Neural cell (in vitro differentiated cells): ENCODE measurements around the gene E2F2. TPM values are rescaled to one million over a fixed set of nuclear protein-coding genes. Genes with fewer than 3 reads are reported as not detected.

Experiments
- H2AFZ ChIP-seq: fragments of 200-600, 300-800 bp; sonication (generic), shearing (Covaris generic); 2 replicates; pipeline ENCODE4 v1.6.0; 2014; ENCODE audit warnings: low read depth, mild to moderate bottlenecking, antibody characterized with exemption, low read length, moderate library complexity
- H3F3A ChIP-seq: fragments of 200-600 bp; shearing (Covaris generic); 2 replicates; pipeline ENCODE4 v1.6.1; 2016; ENCODE audit warnings: mild to moderate bottlenecking, moderate library complexity, mixed read lengths, antibody characterized with exemption, low read length; ENCODE audit not compliant: insufficient read depth, poor library complexity, severe bottlenecking
- H3K27ac ChIP-seq: fragments of 200-600, 300-800 bp; sonication (generic), shearing (Covaris generic); 2 replicates; pipeline ENCODE4 v1.5.1; 2014; ENCODE audit warnings: mild to moderate bottlenecking, low read length, moderate library complexity
- H3K27me3 ChIP-seq: fragments of 300-800, 200-600 bp; sonication (generic), shearing (Covaris generic); 2 replicates; pipeline ENCODE4 v1.6.0; 2014; ENCODE audit warnings: mild to moderate bottlenecking, low read depth, low read length, moderate library complexity; ENCODE audit not compliant: insufficient read depth
- H3K36me3 ChIP-seq: fragments of 300-800, 200-600 bp; sonication (generic), shearing (Covaris generic); 2 replicates; pipeline ENCODE4 v1.5.1; 2014; ENCODE audit warnings: mild to moderate bottlenecking, antibody characterized with exemption, low read length, moderate library complexity; ENCODE audit not compliant: insufficient read depth
- H3K4me2 ChIP-seq: fragments of 300-800, 200-600 bp; sonication (generic), shearing (Covaris generic); 2 replicates; pipeline ENCODE4 v1.6.0; 2014; ENCODE audit warnings: mild to moderate bottlenecking, low read length
- H3K4me3 ChIP-seq: fragments of 300-800, 200-600 bp; sonication (generic), shearing (Covaris generic); 2 replicates; pipeline ENCODE4 v1.5.1; 2014; ENCODE audit warnings: mild to moderate bottlenecking, low read length, moderate library complexity
- H3K79me2 ChIP-seq: fragments of 200-600 bp; shearing (Covaris generic); replicated peaks from 2 replicates; pipeline ENCODE4 v1.6.0; 2014; ENCODE audit warnings: mild to moderate bottlenecking, low read length, moderate library complexity; ENCODE audit not compliant: insufficient read depth
- H3K9ac ChIP-seq: fragments of 300-800, 200-600 bp; sonication (generic), shearing (Covaris generic); 2 replicates; pipeline ENCODE4 v1.6.1; 2016; ENCODE audit warnings: mild to moderate bottlenecking, low read length, mixed read lengths
- H3K9me2 ChIP-seq: fragments of 200-600 bp; shearing (Covaris generic); 2 replicates; pipeline ENCODE4 v1.6.1; 2016; ENCODE audit warnings: mild to moderate bottlenecking, low read length, mixed read lengths; ENCODE audit not compliant: insufficient read depth
- H3K9me3 ChIP-seq: fragments of 200-600, 300-800 bp; sonication (generic), shearing (Covaris generic); 2 replicates; pipeline ENCODE4 v1.6.1; 2016; ENCODE audit warnings: mild to moderate bottlenecking, mixed run types, low read length, moderate library complexity, mixed read lengths
- H4K20me1 ChIP-seq: fragments of 200-600 bp; shearing (Covaris generic); 2 replicates; pipeline ENCODE4 v1.6.1; 2016; ENCODE audit warnings: mild to moderate bottlenecking, mixed run types; ENCODE audit not compliant: insufficient read depth
- EP300 ChIP-seq: fragments of 450-650 bp; conservative IDR thresholded peaks from 2 replicates; pipeline ENCODE4 v1.6.1; 2014; ENCODE audit warnings: antibody characterized with exemption, mild to moderate bottlenecking, moderate library complexity; ENCODE audit not compliant: poor library complexity, severe bottlenecking
- EZH2 ChIP-seq: fragments of 200-600, 300-800 bp; shearing (Covaris generic), sonication (generic); IDR thresholded peaks from 2 replicates; pipeline ENCODE4 v1.6.1; 2014; ENCODE audit warnings: antibody characterized with exemption, low read length, borderline replicate concordance, mild to moderate bottlenecking; ENCODE audit not compliant: insufficient read depth, poor library complexity, severe bottlenecking
- MXI1 ChIP-seq: fragments of 450-650 bp; conservative IDR thresholded peaks from 2 replicates; pipeline ENCODE4 v1.6.1; 2014; ENCODE audit warnings: antibody characterized with exemption, mild to moderate bottlenecking; ENCODE audit not compliant: poor library complexity, severe bottlenecking
- POLR2AphosphoS5 ChIP-seq: IDR thresholded peaks from 2 replicates; pipeline ENCODE4 v1.6.1; 2012
- RAD21 ChIP-seq: fragments of 450-650 bp; conservative IDR thresholded peaks from 2 replicates; pipeline ENCODE4 v1.6.1; 2014; ENCODE audit warnings: antibody characterized with exemption, mild to moderate bottlenecking, moderate library complexity
- REST ChIP-seq: IDR thresholded peaks from 2 replicates; pipeline ENCODE4 v1.6.1; 2012; ENCODE audit warnings: borderline replicate concordance
- SMC3 ChIP-seq: fragments of 450-650 bp; conservative IDR thresholded peaks from 2 replicates; pipeline ENCODE4 v1.6.1; 2014; ENCODE audit warnings: antibody characterized with exemption, mild to moderate bottlenecking, moderate library complexity; ENCODE audit not compliant: poor library complexity
- TAF1 ChIP-seq: IDR thresholded peaks from 2 replicates; pipeline ENCODE4 v1.6.1; 2012; ENCODE audit warnings: low read depth
- polyA plus RNA-seq: library from polyadenylated mRNA; depleted of rRNA; stranded (reverse); fragments of >200 nt; gene quantifications from 2 replicates; pipeline ENCODE4 v1.2.3, GENCODE V29; 2014
- TF ChIP-seq, protein P1 (sequence below): fragments of 450-650 bp; IDR thresholded peaks from 2 replicates; pipeline ENCODE4 v1.5.1; 2014; ENCODE audit warnings: antibody characterized with exemption, mild to moderate bottlenecking, moderate library complexity; ENCODE audit not compliant: poor library complexity, severe bottlenecking

The E2F2 gene
- polyA plus RNA-seq, 1 donor from 2014 or later = 0.16 TPM

GRCh38 chr1:23561813-23562100 lies 30.7 kb upstream of the E2F2 start:
- Histone ChIP-seq H3K27ac (no peak overlapping the region), H4K20me1 (no peaks in the 10 kb centered on the region), H3K9me2 (no peaks in the 10 kb centered on the region), H3K4me2 (no peak overlapping the region), H3F3A (no peaks in the 10 kb centered on the region), H3K36me3 (no peaks in the 10 kb centered on the region), H3K9ac (no peak overlapping the region), H3K27me3 (peaks cover 40% of the 10 kb centered on the region), H3K4me3 (no peak overlapping the region), H3K79me2 (no peaks in the 10 kb centered on the region), H3K9me3 (no peaks in the 10 kb centered on the region), H2AFZ (no peak overlapping the region)
- TF ChIP-seq POLR2AphosphoS5 = no peak
- TF ChIP-seq MXI1 = no peak
- TF ChIP-seq RAD21 = no peak
- no peak for TF ChIP-seq EZH2
- no peak for TF ChIP-seq TAF1
- TF ChIP-seq SMC3 = no peak
- no peak for TF ChIP-seq REST
- TF ChIP-seq, protein P1, sequence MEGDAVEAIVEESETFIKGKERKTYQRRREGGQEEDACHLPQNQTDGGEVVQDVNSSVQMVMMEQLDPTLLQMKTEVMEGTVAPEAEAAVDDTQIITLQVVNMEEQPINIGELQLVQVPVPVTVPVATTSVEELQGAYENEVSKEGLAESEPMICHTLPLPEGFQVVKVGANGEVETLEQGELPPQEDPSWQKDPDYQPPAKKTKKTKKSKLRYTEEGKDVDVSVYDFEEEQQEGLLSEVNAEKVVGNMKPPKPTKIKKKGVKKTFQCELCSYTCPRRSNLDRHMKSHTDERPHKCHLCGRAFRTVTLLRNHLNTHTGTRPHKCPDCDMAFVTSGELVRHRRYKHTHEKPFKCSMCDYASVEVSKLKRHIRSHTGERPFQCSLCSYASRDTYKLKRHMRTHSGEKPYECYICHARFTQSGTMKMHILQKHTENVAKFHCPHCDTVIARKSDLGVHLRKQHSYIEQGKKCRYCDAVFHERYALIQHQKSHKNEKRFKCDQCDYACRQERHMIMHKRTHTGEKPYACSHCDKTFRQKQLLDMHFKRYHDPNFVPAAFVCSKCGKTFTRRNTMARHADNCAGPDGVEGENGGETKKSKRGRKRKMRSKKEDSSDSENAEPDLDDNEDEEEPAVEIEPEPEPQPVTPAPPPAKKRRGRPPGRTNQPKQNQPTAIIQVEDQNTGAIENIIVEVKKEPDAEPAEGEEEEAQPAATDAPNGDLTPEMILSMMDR = no peak
- TF ChIP-seq EP300 = no peak

DNA sequence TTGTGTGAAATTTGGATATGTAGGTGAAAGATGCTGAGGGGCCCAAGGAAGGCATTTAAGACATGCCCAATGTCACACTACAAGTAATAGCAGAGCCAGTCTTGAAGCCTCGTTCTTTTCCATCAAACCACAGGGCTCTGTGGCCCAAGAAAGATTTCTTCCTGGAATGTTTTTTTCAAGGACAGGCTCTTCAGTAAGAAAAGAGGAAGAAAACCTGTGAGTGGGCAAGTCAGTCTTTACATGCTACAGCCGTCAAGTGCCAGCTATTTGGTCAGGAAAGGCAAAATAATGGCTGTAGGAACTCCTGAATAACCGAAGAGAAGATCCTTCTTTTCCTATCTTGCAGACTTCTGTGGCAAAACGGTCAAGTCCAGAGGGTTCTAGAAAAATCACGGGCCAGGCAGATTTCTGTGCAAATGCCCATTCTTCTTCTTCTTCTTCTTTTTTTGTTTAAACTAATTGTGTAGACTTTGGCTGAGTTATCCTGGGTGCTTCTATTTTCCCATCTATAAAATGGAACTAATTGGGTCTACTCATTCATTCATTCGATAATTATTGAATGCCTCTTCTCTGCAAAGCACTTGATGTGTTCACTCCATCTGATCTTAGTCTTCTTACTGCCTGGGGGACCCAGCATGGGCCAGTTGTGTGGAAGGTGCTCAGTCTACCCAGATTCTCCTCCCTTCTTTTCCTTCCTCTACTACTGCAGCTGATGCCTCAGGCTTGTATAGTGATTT lies 30.2 kb upstream of the E2F2 start:
- no peaks in the 10 kb centered on the region for H4K20me1 ChIP-seq
- no peak overlapping the region for H3K9ac ChIP-seq
- no peaks in the 10 kb centered on the region for H3K9me3 ChIP-seq
- H3K79me2 ChIP-seq = no peaks in the 10 kb centered on the region
- H3K27ac ChIP-seq = no peak overlapping the region
- no peak for TF ChIP-seq POLR2AphosphoS5
- TF ChIP-seq SMC3 = no peak
- H2AFZ ChIP-seq = no peak overlapping the region
- H3K36me3 ChIP-seq = no peaks in the 10 kb centered on the region
- peaks cover 45% of the 10 kb centered on the region for H3K27me3 ChIP-seq
- no peaks in the 10 kb centered on the region for H3K9me2 ChIP-seq
- H3F3A ChIP-seq = no peaks in the 10 kb centered on the region
- no peak overlapping the region for H3K4me2 ChIP-seq
- H3K4me3 ChIP-seq = no peak overlapping the region
